Ovary (tissue), 9 donors: ENCODE measurements around the gene BNC2. TPM values are rescaled to one million over a fixed set of nuclear protein-coding genes. Genes with fewer than 3 reads are reported as not detected.

Source experiments
- DNase-seq, 5 donors: peaks; one replicate each; pipeline ENCODE4 v3.0.0-alpha.2; 2019 to 2020
- H3K27ac ChIP-seq, 2 donors: fragments of 200-600 bp; one replicate each; pipeline versions ENCODE4 v1.5.1 to v1.8.0; 2019 to 2022
- H3K27me3 ChIP-seq: fragments of 200-600 bp; one replicate; pipeline ENCODE4 v1.8.0; 2022
- H3K36me3 ChIP-seq: fragments of 200-600 bp; sonication (generic); one replicate; pipeline ENCODE4 v1.5.1; 2019
- H3K4me1 ChIP-seq: one replicate; pipeline ENCODE4 v1.8.1; 2013; ENCODE audit warnings: mild to moderate bottlenecking, moderate library complexity; ENCODE audit not compliant: insufficient read depth
- H3K4me3 ChIP-seq: fragments of 200-600 bp; sonication (generic); one replicate; pipeline ENCODE4 v1.5.1; 2017
- H3K9me3 ChIP-seq, 2 donors: fragments of 200-600 bp in 1 of 2; sonication (generic) in 1 of 2; one replicate each; pipeline versions ENCODE4 v1.5.1 to v1.8.1; 2013 to 2019; ENCODE audit warnings: mild to moderate bottlenecking in 1 of 2, moderate library complexity in 1 of 2
- CTCF ChIP-seq, 3 donors: fragments of 450-650 bp in 2 of 3; fragments of 200-600 bp in 1 of 3; IDR thresholded peaks; one replicate each; pipeline versions ENCODE4 v1.5.1 to v1.8.0; 2016 to 2022; ENCODE audit warnings: antibody characterized with exemption in 3 of 3, mild to moderate bottlenecking in 1 of 3
- EP300 ChIP-seq: sonication (generic); formaldehyde crosslinking; IDR thresholded peaks from one replicate; pipeline ENCODE4 v1.6.1; 2017; ENCODE audit warnings: antibody characterized with exemption
- POLR2A ChIP-seq: fragments of 450-650 bp; IDR thresholded peaks from one replicate; pipeline ENCODE4 v1.6.1; 2017; ENCODE audit warnings: antibody characterized with exemption, mild to moderate bottlenecking, moderate library complexity
- WGBS, 3 donors: extraction: QIAGEN DNeasy Blood & Tissue Kit in 1 of 3; methylation state at CpG; one replicate each; pipeline versions ENCODE4 v1.1.5 to v1.1.7; 2013 to 2017; 5-methylcytosine and 5-hydroxymethylcytosine counted together
- intact Hi-C, 4 donors: fragments of 100-400 bp; cut with DNase I; formaldehyde crosslinking; loops; one replicate each; pipeline versions ENCODE4 v1.11.0 to v1.15.1; 2022 to 2023
- polyA plus RNA-seq, 2 donors: library from polyadenylated mRNA; stranded (reverse); fragments of 200-250 nt in 1 of 2; fragments of 350-450 nt in 1 of 2; fragmentation: Illumina TruSeq in 1 of 2; extraction: RNeasy Lipid Tissue Mini Kit (QIAGEN cat#74804) in 1 of 2; gene quantifications; one replicate each; pipeline ENCODE4 v1.2.3, GENCODE V29; 2013 to 2014
- total RNA-seq, 7 donors: library from RNA; depleted of rRNA in 2 of 7; stranded (reverse); fragments of >200 nt in 2 of 7; fragmentation: NEBNext Ultra II Directional in 3 of 7; extraction: Animal tissue kit (Norgen Biotek cat#: 25700) in 3 of 7; gene quantifications; one replicate each; pipeline versions ENCODE4 v1.1.0 to v1.2.4, GENCODE V29; 2016 to 2023
- donor health status: DM: no; HTN: no; CAD: no; lungs with moderate emphysema.
- donor health status: DM: no; HTN: no; CAD: no.
- donor health status: Bipolar disorder and iron deficiency.
- donor health status: DM: yes; HTN: yes; CAD: no.
- donor health status: DM: no; HTN: no; CAD: no.
- donor health status: DM: yes; HTN: yes; CAD: no.

BNC2 gene
- total and polyA plus RNA-seq, 9 donors = 17.2 to 232 (median 197) TPM

- DNase-seq = no peak
- Histone ChIP-seq H3K27me3 (no peaks in the 10 kb centered on the region), H3K9me3 (no peaks in the 10 kb centered on the region), H3K4me3 (no peak overlapping the region), H3K4me1 (peaks cover 10% of the 10 kb centered on the region), H3K36me3 (no peaks in the 10 kb centered on the region), H3K27ac (peak overlapping the region in 1 of 2 donors; percentile 6)
- intact Hi-C loops = loop anchor here in 2 of 4 donors (5.0 to 10.0 kb wide), 2 partner anchors 82 to 490 kb away; no protein-coding TSS in a partner anchor
- TF ChIP-seq EP300 (no peak), CTCF (IDR thresholded peaks at IDR 0.05) (no peak), POLR2A (no peak)
- 36 to 45% (median 43%) methylated on average over 8 of the region's 8 CpGs for WGBS, 3 donors
Measured at GRCh38 chr9:16824545-16825330, 45.7 kb downstream of the BNC2 start.

GRCh38 chr9:16823906-16824305 lies 46.6 kb downstream of the BNC2 start:
- TF ChIP-seq POLR2A (no peak), CTCF (IDR thresholded peaks at IDR 0.05) (no peak), EP300 (no peak)
- Histone ChIP-seq H3K4me1 (peaks cover 10% of the 10 kb centered on the region), H3K4me3 (no peak overlapping the region), H3K9me3 (no peaks in the 10 kb centered on the region), H3K27ac (no peak overlapping the region), H3K27me3 (no peaks in the 10 kb centered on the region), H3K36me3 (no peaks in the 10 kb centered on the region)
- intact Hi-C loops = loop anchor here in 1 of 4 donors (10.0 kb wide), 1 partner anchor 489 kb away; no protein-coding TSS in a partner anchor
- no peak for DNase-seq
- 89 to 92% (median 91%) methylated on average over 2 of the region's 2 CpGs for WGBS, 3 donors

GRCh38 chr9:16821344-16821743 lies 49.1 kb downstream of the BNC2 start:
- DNase-seq = no peak
- peaks cover 9% of the 10 kb centered on the region for H3K4me1 ChIP-seq
- H3K27me3 ChIP-seq = no peaks in the 10 kb centered on the region
- H3K27ac ChIP-seq = no peak overlapping the region
- TF ChIP-seq CTCF (IDR thresholded peaks at IDR 0.05) = no peak
- TF ChIP-seq EP300 = no peak
- TF ChIP-seq POLR2A = no peak
- 80 to 100% (median 96%) methylated on average over 1 of the region's 1 CpG for WGBS, 3 donors
- intact Hi-C loops = loop anchor here in 1 of 4 donors (10.0 kb wide), 1 partner anchor 487 kb away; no protein-coding TSS in a partner anchor
- H3K36me3 ChIP-seq = no peaks in the 10 kb centered on the region
- H3K9me3 ChIP-seq = no peaks in the 10 kb centered on the region
- no peak overlapping the region for H3K4me3 ChIP-seq

- intact Hi-C loops = no loop called here
- H3K9me3 ChIP-seq = no peaks in the 10 kb centered on the region
- H3K27me3 ChIP-seq = no peaks in the 10 kb centered on the region
- 66 to 89% (median 87%) methylated on average over 2 of the region's 2 CpGs for WGBS, 3 donors
- no peak for TF ChIP-seq EP300
- no peak for TF ChIP-seq CTCF (IDR thresholded peaks at IDR 0.05)
- no peak for TF ChIP-seq POLR2A
- H3K36me3 ChIP-seq = no peaks in the 10 kb centered on the region
- peaks cover 7% of the 10 kb centered on the region for H3K4me1 ChIP-seq
- H3K4me3 ChIP-seq = no peak overlapping the region
- no peak for DNase-seq
- no peak overlapping the region for H3K27ac ChIP-seq
Measured at GRCh38 chr9:16817514-16817913, 53.0 kb downstream of the BNC2 start.
